ENCODE measurements around the gene RFC3.

DNA sequence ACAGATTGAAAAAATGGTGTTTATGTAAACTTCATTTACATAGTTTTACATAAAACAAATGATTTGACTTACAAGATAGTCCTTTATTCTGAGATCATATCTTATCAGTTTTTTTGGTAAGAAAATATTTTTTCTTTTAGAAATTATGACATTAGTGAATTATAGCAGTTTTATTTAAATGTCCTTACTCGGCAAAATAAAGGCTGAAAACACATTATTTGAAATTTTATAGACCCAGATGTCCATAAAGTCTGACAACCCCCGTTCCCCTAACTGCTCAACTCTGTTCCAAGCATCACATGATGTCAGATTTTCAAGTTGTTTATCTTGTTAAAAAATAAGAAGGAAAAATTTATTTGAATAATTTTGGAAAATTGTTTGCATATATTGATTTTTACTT, 46.7 kb upstream of the RFC3 start:
- TF ChIP-seq EZH2 (IDR thresholded peaks at IDR 0.05; ENCODE audit: low read length, missing control alignments), result no peak
- TF ChIP-seq, protein P1, sequence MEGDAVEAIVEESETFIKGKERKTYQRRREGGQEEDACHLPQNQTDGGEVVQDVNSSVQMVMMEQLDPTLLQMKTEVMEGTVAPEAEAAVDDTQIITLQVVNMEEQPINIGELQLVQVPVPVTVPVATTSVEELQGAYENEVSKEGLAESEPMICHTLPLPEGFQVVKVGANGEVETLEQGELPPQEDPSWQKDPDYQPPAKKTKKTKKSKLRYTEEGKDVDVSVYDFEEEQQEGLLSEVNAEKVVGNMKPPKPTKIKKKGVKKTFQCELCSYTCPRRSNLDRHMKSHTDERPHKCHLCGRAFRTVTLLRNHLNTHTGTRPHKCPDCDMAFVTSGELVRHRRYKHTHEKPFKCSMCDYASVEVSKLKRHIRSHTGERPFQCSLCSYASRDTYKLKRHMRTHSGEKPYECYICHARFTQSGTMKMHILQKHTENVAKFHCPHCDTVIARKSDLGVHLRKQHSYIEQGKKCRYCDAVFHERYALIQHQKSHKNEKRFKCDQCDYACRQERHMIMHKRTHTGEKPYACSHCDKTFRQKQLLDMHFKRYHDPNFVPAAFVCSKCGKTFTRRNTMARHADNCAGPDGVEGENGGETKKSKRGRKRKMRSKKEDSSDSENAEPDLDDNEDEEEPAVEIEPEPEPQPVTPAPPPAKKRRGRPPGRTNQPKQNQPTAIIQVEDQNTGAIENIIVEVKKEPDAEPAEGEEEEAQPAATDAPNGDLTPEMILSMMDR (conservative IDR thresholded peaks at IDR 0.05 in 1 of 2, IDR thresholded peaks at IDR 0.05 in 1 of 2; ENCODE audit: low read depth in 1 of 2, low read length in 2 of 2), result no peak

Measured in fibroblast of lung (primary cell).